H1 (cell line): ENCODE data around the gene RPS21. TPM values are rescaled to one million over a fixed set of nuclear protein-coding genes. Genes with fewer than 3 reads are reported as not detected.

Experiments
- GABPA ChIP-seq: IDR thresholded peaks from 2 replicates; pipeline ENCODE4 v1.6.1; 2011; ENCODE audit warnings: mild to moderate bottlenecking, low read length, moderate library complexity, borderline replicate concordance; ENCODE audit not compliant: insufficient read depth
- RAD21 ChIP-seq, 2 experiments: IDR thresholded peaks in 1 of 2; conservative IDR thresholded peaks in 1 of 2; 2 replicates each; pipeline ENCODE4 v1.6.1; 2011; ENCODE audit warnings: low read depth in 2 of 2, low read length in 2 of 2, improper control_type of control experiment in 1 of 2, inconsistent platforms in 1 of 2, mild to moderate bottlenecking in 1 of 2, moderate library complexity in 1 of 2
- SP1 ChIP-seq: IDR thresholded peaks from 2 replicates; pipeline ENCODE4 v1.6.1; 2011; ENCODE audit warnings: low read depth, low read length
- TCF12 ChIP-seq: IDR thresholded peaks from 2 replicates; pipeline ENCODE4 v1.6.1; 2011; ENCODE audit warnings: low read depth, mild to moderate bottlenecking, low read length
- polyA plus RNA-seq, 7 experiments: library from polyadenylated mRNA; depleted of rRNA in 3 of 7; stranded (reverse) in 5 of 7; unstranded in 2 of 7; fragments of >200 nt in 5 of 7; fragments of 200-250 nt in 2 of 7; gene quantifications; 1 replicate in 5 of 7; 2 replicates in 1 of 7; 4 replicates in 1 of 7; pipeline versions ENCODE4 v1.2.1 to v1.2.3, GENCODE V29; 2011 to 2013; ENCODE audit warnings: missing spikeins in 2 of 7, mixed read lengths in 2 of 7
- total RNA-seq: library from RNA; stranded (reverse); fragmentation: NEBNext Ultra II Directional; extraction: Animal tissue kit (Norgen Biotek cat#: 25700); gene quantifications from 2 replicates; pipeline ENCODE4 v1.2.1, GENCODE V29; 2021
- TF ChIP-seq, protein P1 (sequence below): IDR thresholded peaks from 2 replicates; pipeline ENCODE4 v1.6.1; 2011; ENCODE audit warnings: low read length, improper control_type of control experiment

RPS21 gene
- total and polyA plus RNA-seq, 2 of the 8 experiments (the other 6 are each of a cell fraction or from before 2014, with no cell fraction given), result 1,787 to 7,219 TPM

GRCh38 chr20:62371588-62372041 is 15.3 kb upstream of the RPS21 start (continued):
- TF ChIP-seq RAD21 (IDR thresholded peaks at IDR 0.05 in 1 of 2, conservative IDR thresholded peaks at IDR 0.05 in 1 of 2; ENCODE audit: low read depth in 2 of 2, low read length in 2 of 2), result no peak
- no peak for TF ChIP-seq TCF12
- TF ChIP-seq SP1, result no peak
- TF ChIP-seq, protein P1, sequence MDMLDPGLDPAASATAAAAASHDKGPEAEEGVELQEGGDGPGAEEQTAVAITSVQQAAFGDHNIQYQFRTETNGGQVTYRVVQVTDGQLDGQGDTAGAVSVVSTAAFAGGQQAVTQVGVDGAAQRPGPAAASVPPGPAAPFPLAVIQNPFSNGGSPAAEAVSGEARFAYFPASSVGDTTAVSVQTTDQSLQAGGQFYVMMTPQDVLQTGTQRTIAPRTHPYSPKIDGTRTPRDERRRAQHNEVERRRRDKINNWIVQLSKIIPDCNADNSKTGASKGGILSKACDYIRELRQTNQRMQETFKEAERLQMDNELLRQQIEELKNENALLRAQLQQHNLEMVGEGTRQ, result no peak
- TF ChIP-seq GABPA, result no peak
